Fibroblast of mammary gland (primary cell): ENCODE data around the gene WIZ.

Experiments
- DNase-seq: peaks from one replicate; pipeline ENCODE4 v3.0.0-alpha.2; 2010; ENCODE audit warnings: low read depth
- H3K4me3 ChIP-seq: 2 replicates; pipeline ENCODE4 v1.5.1; 2011; ENCODE audit warnings: low read depth, mild to moderate bottlenecking, low read length, moderate library complexity; ENCODE audit not compliant: control insufficient read depth
- TF ChIP-seq, protein P1 (sequence below): conservative IDR thresholded peaks from 2 replicates; pipeline ENCODE4 v1.5.1; 2011; ENCODE audit warnings: low read depth, low read length, inconsistent platforms; ENCODE audit not compliant: control insufficient read depth, insufficient read depth

The WIZ gene, protein sequence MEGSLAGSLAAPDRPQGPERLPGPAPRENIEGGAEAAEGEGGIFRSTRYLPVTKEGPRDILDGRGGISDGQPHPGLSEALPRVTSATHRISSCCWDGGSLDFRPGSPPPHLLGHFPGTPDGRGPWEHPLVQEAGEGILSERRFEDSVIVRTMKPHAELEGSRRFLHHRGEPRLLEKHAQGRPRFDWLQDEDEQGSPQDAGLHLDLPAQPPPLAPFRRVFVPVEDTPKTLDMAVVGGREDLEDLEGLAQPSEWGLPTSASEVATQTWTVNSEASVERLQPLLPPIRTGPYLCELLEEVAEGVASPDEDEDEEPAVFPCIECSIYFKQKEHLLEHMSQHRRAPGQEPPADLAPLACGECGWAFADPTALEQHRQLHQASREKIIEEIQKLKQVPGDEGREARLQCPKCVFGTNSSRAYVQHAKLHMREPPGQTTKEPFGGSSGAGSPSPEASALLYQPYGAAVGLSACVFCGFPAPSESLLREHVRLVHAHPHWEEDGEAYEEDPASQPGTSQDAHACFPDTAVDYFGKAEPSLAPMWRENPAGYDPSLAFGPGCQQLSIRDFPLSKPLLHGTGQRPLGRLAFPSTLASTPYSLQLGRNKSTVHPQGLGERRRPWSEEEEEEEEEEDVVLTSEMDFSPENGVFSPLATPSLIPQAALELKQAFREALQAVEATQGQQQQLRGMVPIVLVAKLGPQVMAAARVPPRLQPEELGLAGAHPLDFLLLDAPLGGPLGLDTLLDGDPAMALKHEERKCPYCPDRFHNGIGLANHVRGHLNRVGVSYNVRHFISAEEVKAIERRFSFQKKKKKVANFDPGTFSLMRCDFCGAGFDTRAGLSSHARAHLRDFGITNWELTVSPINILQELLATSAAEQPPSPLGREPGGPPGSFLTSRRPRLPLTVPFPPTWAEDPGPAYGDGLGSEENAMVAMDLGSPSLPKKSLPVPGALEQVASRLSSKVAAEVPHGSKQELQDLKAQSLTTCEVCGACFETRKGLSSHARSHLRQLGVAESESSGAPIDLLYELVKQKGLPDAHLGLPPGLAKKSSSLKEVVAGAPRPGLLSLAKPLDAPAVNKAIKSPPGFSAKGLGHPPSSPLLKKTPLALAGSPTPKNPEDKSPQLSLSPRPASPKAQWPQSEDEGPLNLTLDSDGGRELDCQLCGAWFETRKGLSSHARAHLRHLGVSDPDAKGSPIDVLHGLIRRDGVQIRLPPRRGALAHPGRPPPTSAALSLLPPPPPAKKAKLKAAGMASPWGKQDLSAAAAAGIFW (N-terminal part only)

DNA sequence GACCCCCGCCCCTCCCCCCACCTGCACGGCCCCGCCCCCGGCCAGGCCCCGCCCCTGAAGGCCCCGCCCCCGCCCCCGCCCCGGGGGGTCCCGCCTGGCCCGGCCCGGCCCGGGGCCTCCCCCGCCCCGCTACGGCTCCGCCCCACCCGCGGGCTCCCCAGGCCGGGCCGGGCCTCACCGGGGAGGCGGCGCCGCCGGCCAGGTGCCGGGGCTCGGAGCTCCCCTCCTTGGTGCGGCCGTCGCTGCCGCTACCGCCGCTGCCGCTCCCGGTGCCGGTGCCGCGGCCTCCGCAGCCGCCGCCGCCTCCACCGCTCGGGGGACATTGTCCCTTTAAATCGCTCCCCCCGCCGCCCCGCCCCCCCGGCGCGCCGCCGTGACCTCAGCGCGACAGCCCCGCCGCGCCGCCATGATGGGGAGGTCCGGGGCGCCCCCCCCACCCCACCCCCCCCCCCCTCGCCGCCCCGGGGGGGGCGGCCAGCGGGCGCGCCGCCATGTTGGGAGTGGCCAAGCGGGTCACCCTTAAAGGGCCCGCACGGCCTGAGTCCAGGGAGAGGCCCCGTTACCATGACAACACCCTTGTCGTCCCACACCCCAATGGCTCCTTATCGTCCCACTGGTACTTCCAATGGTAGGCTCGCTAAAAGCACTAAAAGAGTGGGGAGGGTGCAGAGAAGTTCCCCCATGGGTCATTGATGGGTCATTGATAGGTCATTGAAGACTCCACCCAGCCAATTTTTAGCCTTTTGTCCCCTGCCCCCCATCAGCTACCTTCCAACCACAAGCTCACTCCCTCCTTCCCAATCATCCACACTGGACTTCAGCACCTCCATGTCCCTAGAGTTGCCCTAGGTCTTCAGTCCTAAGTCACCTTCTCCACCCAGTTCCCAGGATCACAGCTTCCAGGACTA is at the start of gene WIZ:
TSS of gene WIZ (minus strand) at position 337 of the 908 bp plus-strand sequence. CDS start 1,649 bp downstream, outside the sequence.
- DNase-seq = peak; percentile 40
- H3K4me3 ChIP-seq = peak within 1 kb of the TSS; percentile 48
- TF ChIP-seq, protein P1, sequence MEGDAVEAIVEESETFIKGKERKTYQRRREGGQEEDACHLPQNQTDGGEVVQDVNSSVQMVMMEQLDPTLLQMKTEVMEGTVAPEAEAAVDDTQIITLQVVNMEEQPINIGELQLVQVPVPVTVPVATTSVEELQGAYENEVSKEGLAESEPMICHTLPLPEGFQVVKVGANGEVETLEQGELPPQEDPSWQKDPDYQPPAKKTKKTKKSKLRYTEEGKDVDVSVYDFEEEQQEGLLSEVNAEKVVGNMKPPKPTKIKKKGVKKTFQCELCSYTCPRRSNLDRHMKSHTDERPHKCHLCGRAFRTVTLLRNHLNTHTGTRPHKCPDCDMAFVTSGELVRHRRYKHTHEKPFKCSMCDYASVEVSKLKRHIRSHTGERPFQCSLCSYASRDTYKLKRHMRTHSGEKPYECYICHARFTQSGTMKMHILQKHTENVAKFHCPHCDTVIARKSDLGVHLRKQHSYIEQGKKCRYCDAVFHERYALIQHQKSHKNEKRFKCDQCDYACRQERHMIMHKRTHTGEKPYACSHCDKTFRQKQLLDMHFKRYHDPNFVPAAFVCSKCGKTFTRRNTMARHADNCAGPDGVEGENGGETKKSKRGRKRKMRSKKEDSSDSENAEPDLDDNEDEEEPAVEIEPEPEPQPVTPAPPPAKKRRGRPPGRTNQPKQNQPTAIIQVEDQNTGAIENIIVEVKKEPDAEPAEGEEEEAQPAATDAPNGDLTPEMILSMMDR = no peak

DNA sequence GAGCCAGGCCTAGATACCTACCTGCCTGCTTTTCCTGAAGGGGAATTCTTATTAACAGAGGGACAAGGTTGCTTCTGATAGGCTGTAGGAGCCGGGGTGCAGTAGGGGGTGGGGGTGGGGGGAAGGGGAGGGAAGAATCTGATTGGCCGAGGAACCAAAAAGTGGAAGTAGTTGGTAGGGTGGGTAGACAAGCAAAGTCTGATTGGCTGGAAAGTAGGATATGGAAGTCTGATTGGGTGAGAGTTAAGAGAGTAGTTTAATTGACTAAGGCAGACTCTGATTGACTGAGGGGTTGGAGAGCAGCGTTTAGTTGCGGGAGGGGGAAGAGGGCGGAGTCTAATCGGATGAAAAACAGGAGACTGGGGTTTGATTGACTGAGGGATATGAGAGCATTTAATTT is 49.2 kb upstream of the WIZ start:
- DNase-seq = no peak
- H3K4me3 ChIP-seq = no peak overlapping the region
- TF ChIP-seq, protein P1 = no peak

DNA sequence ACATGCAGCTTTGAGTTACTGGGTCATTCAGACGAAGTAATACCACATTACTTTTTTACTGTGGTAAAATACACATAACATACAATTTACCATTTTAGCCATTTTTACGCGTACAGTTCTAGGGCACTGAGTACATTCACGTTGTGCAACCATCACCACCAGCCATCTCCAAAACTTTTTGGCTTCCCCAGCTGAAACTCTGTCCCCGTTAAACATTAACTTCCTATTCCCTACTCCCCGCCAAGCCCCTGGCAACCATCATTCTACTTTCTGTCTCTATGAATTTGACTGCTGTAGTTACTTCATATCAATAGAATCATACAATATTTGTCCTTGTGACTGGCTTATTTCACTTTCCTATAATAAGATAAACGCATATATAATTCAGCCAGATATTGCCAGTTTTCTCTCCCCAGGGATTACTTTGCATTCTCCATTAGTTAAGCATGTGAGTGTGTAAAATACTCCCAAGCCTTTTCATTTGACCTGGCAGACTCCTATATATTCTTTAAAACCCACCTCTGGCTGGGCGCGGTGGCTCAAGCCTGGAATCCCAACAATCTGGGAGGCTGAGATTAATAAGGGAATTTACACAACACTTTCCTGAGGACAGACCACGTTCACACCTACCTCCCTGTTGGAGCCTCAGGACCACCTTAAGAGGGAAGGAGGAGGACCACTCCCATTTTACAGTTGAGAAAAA is 48.6 kb upstream of the WIZ start:
- DNase-seq = no peak
- H3K4me3 ChIP-seq = no peak overlapping the region
- TF ChIP-seq, protein P1 = no peak

DNA sequence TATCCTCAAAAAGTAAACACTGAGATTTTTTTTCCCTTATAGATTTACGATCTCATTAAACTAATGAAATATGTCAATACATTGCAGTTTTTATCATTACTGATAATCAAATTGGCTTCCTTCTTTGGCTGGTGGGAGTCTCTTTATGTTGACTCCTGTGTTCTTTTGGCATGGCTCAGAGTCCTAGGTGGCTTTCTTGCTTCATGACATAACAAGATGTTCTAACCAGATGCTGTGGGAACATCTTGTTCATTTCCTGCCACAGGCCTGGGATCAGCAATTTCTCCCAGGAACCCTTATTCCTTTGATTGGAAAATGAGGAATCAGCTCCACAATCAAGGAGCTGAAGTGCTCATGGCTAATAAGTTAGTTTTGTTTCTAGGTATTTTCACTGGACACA is 45.4 kb upstream of the WIZ start:
- TF ChIP-seq, protein P1 = no peak
- DNase-seq = no peak
- no peak overlapping the region for H3K4me3 ChIP-seq

DNA sequence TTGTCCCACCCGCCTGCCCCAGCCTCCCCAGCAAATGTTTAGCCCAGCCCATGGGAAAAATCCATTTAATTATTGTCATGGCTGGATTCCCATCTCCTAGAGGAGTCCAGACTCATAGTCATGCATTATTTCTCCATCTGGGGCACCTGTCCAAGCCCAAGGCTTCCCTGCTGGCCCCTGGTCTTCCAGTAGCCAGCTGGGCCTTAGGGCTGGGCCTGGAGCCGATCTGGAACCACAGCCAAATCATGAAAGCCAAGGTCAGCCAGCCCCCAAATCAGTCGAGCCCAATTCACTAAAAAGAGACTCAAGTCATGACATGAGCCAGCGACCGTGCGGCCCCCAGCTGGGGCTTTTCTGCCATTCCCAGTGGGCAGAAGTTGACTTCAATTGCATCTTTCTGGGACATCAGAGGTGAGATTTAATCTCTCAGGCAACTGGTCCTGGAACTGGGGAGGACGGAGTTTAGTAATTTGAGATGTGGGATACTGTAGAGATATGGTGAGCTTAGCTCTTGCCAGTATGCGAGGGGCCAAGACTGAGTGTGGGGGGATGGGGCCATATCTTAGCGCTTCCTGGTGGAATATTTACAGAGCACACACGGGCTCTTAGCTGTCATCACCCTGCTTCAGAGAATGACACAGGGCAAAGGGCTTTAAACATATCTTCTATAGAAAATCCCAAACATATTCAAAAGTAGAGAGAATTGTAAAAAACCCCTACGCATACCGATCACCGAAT is 38.9 kb upstream of the WIZ start:
- TF ChIP-seq, protein P1 = no peak
- no peak overlapping the region for H3K4me3 ChIP-seq
- DNase-seq = no peak
